GM13976 (cell line): ENCODE results near the gene PTGES.

Experiments used
- DNase-seq: peaks from one replicate; pipeline ENCODE4 v3.0.0; 2012; ENCODE audit warnings: low spot score
- CTCF ChIP-seq: IDR thresholded peaks from 2 replicates; pipeline ENCODE4 v1.5.1; 2012; ENCODE audit warnings: borderline replicate concordance, mild to moderate bottlenecking; ENCODE audit not compliant: insufficient read depth; ENCODE audit errors: extremely low read depth, missing control alignments, control extremely low read depth
- in situ Hi-C: fragments of 300-500 bp; cut with MboI; formaldehyde crosslinking; loops from one replicate; pipeline ENCODE4 v1.12.0; 2022; ENCODE audit warnings: low sequenced_read_pairs, mixed read lengths, inconsistent platforms; ENCODE audit not compliant: unreplicated experiment

The PTGES gene

DNA sequence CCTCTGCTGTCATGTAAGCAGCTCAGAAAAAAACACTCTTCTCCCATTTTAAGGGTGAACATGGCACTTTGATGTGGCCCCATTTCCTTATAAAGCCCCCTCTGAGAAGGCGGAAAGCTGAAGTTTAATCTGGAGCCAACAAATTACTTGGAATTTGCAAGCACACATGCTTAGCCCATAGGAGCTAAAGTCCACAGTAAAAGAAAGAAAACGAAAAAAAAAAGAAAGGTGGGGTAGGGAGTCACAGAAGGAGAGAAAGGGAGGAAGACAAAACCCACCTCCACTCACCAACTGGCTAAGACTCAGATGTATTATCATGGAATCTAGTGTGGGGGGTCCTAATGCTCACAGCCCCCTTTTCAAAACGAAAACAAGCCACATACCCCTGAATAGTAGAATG, 57.0 kb downstream of the PTGES start:
- TF ChIP-seq CTCF, result no peak
- in situ Hi-C loops, result no loop called here
- DNase-seq, result no peak

DNA sequence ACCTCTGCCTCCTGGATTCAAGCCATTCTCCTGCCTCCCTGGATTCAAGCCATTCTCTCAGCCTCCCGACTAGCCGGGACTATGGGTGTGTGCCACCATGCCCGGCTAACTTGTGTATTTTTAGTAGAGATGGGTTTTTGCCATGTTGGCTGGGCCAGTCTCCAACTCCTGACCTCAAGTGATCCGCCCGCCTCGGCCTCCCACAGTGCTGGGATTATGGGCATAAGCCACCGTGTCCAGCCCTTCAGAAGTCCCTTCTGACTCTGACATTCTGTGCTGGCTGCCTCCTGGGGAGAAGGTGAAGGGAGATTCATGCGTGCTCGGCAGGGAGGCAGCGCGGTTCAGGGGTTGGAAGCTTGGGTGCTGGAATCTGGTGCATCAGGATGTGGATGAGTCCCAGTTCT, 58.6 kb downstream of the PTGES start:
- in situ Hi-C loops, result no loop called here
- no peak for DNase-seq
- TF ChIP-seq CTCF, result no peak

- no peak for TF ChIP-seq CTCF
- no peak for DNase-seq
Observed at GRCh38 chr9:129693741-129694140, 59.1 kb downstream of the PTGES start.

GRCh38 chr9:129692534-129692933, 60.3 kb downstream of the PTGES start:
- in situ Hi-C loops, result no loop called here
- no peak for DNase-seq
- TF ChIP-seq CTCF, result no peak

More at GRCh38 chr9:129693741-129694140, 59.1 kb downstream of the PTGES start:
- in situ Hi-C loops, result no loop called here
